GM04504 (cell line): ENCODE measurements around the gene LRRC70.
"Not testable (repeated sequence)": the region's sequence is repeated elsewhere in the genome, so short reads cannot be mapped to it uniquely, and the experiment has no call there.

Experiments used
- DNase-seq: peaks from one replicate; pipeline ENCODE4 v3.0.0-alpha.2; 2012; ENCODE audit warnings: low read depth

LRRC70 gene, protein sequence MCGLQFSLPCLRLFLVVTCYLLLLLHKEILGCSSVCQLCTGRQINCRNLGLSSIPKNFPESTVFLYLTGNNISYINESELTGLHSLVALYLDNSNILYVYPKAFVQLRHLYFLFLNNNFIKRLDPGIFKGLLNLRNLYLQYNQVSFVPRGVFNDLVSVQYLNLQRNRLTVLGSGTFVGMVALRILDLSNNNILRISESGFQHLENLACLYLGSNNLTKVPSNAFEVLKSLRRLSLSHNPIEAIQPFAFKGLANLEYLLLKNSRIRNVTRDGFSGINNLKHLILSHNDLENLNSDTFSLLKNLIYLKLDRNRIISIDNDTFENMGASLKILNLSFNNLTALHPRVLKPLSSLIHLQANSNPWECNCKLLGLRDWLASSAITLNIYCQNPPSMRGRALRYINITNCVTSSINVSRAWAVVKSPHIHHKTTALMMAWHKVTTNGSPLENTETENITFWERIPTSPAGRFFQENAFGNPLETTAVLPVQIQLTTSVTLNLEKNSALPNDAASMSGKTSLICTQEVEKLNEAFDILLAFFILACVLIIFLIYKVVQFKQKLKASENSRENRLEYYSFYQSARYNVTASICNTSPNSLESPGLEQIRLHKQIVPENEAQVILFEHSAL

GRCh38 chr5:62578540-62578939 is at the start of gene LRRC70:
Gene LRRC70 (plus strand): TSS chr5:62578819. CDS start chr5:62579439, 620 bp downstream.
- no peak for DNase-seq

DNA sequence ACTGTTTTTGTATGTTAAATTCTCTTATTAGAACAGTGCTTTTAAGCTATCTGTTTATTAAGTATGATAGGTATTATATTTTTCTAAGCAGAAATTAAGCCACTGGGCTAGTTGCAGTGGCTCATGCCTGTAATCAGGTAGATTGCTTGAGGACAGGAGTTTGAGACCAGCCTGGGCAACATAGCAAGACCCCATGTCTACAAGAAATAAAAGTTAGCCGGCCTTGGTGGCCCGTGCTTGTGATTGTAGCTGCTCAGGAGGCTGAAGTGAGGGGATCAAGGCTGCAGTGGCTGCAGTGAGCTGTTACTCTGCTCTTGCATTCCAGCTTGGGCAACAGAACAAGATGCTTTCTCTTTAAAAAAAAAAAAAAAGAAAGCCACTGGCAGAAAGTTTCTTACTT is 45.0 kb upstream of the LRRC70 start:
- DNase-seq: no peak

GRCh38 chr5:62534461-62535236 is 44.0 kb upstream of the LRRC70 start:
- DNase-seq: no peak

GRCh38 chr5:62536232-62536631 is 42.4 kb upstream of the LRRC70 start:
- no peak for DNase-seq

DNA sequence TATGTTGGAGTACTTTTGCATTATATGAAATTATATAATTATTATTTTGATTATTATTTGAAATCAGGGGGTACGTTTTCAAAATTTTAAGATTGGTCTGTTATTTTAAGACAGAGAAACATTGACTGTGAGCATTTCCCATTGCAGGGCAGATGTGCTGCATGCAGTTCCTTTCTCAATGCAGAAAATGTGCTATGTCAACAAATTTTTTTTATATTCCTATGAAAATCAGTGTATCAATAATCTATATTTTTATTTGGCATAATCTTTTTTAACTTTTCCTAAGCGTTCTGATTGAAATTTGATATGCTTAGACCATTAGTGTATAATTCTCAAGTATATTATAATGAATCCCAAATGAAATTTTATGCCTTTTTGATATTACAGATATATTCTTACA is 41.8 kb upstream of the LRRC70 start:
- no peak for DNase-seq

DNA sequence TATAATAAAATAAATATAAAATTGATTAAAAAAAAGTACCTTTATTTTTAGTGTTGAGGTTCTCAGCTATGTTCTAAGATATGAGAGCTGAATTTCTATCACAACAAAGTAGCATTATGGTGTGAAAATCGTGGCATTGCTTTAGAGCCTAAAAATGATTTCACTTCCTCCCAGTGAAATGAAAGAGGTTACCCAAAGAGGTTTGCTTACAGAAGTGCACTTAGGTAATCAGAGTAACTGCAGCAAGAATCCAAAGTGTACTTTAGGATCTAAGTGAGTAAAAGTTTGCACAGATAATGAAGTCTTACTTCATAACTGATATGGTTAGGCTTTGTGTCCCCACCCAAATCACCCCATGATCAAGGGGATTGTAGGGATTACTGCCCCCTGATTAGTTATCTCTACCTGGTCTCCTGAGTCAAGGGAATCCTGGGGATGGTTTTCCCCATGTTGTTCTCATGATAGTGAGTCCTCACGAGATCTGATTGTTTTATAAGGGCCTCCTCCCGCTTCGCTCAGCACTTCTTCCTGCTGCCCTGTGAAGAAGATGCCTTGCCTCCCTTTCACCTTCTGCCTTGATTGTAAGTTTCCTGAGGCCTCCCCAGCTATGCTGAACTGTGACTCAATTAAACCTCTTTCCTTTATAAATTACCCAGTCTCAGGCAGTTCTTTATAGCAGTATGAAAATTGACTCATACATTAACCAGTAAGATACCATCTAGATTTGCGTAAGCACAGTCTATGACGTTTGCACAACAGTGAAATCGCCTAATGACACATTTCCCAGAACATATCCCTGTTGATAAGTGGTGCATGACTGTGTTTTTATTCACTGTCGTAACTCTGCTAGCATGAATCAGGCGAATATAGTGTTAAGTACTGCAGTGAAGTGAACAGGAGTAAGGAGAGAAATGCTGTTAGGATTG is 40.3 kb upstream of the LRRC70 start:
- DNase-seq: peak; percentile 16

GRCh38 chr5:62542720-62543119 is 35.9 kb upstream of the LRRC70 start:
- DNase-seq: no peak

DNA sequence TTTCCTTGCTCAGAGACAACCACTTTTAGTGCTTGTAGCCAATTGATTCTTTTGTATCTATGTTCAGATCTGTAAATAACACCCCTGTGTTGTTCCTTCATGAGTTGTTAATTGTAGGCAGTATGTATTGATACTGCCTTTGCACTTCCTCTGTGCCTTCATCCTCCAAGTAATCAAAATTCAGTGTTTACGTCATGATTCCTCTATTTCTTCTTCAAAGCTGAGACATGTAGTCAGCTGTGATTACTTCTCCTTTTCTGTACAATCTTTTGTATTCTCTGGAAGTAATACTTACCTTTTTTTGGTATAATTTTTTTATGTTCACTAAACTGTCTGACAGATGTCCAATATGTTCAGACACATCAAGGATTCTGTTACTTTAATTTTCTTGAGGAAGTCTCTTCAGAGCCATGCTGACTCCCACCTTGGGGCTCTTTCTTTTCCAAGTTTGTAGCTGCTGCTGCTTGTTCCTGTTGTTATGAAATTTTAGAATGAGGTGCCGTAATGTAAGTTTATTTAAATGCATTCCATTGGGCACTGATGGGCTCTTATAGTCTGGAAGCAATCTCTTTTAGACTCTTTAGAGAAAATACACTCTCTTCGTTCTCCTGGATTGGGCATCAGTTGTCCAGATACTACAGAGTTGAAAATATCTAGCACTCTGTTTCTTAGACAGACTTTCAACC is 30.5 kb upstream of the LRRC70 start:
- DNase-seq: no peak

DNA sequence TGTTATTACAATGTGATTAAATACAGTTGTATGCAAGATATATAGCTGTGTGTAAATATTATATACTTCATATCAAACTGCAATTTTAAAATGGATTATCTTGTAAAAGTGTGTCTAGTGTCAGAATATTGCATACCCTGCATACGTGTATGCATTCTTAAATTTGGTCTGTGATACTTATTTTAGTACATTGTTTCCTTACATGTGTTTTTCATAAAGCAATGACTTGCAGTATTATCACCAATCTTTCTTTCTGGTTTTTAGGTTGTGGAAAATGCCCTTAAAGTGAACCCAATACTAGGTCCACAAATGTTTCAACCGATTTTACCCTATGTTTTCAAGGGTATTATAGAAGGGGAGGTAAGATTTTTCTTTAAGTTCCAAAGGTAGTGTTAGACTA is 28.5 kb upstream of the LRRC70 start:
- DNase-seq: no peak

GRCh38 chr5:62555930-62556329 is 22.7 kb upstream of the LRRC70 start:
- DNase-seq: no peak

DNA sequence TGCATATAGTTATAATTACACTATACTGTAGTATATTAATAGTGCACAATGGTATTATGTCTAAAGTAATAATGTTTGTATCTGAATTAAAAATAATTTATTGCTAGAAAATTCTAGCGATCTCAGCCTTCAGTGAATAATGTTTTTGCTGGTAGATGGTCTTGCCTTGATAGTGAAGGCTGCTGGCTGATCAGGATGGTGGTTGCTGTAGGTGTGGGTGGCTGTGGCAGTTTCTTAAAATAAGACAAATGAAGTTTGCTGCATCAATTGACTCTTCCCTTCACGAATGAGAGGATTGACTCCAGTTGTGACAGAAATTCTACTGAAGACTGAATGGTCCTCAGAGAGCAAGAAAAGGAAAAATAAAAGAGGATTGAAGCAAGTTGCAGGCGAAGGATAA is 19.7 kb upstream of the LRRC70 start:
- DNase-seq: no peak

- no peak for DNase-seq
Measured at GRCh38 chr5:62560786-62561185, 17.8 kb upstream of the LRRC70 start.

DNA sequence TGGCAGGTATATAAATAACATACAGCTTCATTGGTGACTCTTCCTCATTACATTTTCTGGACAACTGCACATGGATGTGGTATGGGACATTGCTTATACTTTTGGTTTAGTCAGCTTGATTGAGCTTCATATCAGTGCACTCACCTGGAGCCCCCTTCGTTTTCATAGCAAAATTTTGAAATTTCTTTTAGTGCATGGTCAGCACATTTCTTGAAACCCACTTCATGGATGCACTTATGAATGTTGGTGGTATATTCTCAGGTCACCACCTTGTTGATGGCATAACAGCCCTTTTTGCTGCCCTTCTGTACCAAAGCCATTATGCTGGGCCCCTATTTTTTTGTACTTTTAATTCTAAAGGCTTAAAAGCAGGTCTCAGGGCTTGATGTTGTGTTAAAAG is 16.7 kb upstream of the LRRC70 start:
- no peak for DNase-seq

DNA sequence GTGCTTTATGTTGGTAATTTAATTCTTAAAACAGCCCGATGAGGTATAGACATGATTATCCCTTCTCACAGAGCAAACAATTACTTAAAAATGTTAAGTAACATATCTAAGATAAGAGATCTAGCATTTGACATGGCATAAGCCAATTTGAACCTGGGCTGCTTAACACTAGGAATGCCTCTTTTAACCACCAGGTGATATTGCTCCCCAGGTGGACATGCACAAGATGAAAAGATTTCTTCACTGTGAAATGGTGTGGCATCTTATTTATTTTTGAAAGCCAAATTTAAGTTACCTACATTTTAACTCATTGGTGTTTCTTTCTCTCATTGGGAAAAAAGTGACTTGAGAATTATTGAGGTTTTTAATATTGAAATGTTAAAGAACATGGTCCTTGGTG is 15.8 kb upstream of the LRRC70 start:
- DNase-seq: no peak

DNA sequence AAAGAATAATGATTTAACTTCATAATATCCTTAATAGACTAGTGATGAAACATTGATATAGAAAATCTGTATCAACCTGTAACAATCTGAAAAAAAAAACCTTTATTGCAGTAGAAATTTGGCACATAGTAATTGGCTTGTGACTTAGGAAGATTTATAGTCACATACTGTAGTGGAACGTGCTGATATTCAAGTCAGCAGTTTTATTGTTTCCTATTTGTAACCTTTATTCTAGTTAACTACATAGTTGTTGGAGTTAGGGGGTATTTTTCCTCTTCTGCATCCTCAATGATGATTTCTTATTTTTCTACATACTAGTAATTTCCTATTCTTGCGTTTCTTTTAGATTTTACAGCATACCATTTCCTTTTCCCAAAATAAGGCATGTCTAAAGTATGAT is 14.5 kb upstream of the LRRC70 start:
- DNase-seq: no peak

DNA sequence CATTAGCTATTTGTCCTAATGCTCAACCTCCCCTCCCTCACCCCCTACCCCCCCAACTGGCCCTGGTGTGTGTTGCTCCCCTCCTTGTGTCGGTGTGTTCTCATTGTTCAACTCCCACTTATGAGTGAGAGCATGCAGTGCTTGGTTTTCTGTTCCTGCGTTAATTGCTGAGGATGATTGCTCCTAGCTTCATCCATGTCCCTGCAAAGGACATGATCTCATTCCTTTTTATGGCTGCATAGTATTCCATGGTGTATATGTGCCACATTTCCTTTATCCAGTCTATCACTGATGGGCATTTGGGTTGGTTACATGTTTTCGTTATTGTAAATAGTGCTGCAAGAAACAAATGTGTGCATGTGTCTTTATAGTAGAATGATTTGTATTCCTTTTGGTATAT is 12.9 kb upstream of the LRRC70 start:
- not testable (repeated sequence) for DNase-seq

DNA sequence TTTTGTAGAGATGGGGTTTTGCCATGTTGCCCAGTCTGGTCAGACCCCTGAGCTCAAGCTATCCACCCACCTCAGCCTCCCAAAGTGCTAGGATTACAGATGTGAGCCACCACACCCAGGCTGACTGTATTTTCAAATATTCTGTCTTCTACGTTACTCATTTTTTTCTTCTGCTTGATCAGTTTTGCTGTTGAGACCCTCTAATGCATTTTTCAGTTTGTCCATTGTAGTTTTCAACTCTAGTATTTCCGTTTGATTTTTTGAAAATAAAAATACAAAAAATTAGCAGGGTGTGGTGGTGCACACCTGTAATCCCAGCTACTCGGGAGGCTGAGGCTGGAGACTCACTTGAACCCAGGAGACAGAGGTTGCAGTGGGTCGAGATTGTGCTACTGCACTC is 10.5 kb upstream of the LRRC70 start:
- no peak for DNase-seq

GRCh38 chr5:62568800-62569432 is 9.7 kb upstream of the LRRC70 start:
- no peak for DNase-seq

- no peak for DNase-seq
Measured at GRCh38 chr5:62569470-62569869, 9.1 kb upstream of the LRRC70 start.

DNA sequence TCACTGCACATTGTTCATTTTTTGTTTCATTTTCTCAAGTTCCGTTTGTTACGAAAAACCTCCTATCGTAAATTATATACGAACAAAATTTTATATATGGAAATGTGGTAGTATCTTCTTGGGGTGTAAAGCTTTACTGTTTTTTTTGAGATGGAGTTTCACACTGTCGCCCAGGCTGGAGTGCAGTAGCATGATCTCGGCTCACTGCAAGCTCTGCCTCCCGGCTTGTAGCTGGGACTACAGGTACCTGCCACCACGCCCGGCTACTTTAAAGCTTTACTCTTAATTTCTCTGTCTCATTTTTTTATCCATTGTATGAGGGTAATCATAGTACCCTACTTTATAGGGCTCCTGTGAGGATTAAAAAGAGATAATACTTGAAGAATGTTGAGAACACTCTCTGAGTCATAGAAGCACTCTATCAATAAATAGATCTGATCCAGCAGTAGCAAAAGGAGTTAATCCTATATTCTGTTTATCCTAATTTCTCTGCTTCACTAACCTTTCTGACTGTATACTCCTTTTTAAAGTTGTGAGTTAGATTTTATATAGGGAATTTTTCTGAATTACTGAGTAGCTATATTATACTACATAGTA is 5.6 kb upstream of the LRRC70 start:
- no peak for DNase-seq
